ENCODE data around the gene MAGI2. TPM values are rescaled to one million over a fixed set of nuclear protein-coding genes. Genes with fewer than 3 reads are reported as not detected.

The MAGI2 gene
- total RNA-seq, 1 donor from 2014 or later = 6.9 TPM

DNA sequence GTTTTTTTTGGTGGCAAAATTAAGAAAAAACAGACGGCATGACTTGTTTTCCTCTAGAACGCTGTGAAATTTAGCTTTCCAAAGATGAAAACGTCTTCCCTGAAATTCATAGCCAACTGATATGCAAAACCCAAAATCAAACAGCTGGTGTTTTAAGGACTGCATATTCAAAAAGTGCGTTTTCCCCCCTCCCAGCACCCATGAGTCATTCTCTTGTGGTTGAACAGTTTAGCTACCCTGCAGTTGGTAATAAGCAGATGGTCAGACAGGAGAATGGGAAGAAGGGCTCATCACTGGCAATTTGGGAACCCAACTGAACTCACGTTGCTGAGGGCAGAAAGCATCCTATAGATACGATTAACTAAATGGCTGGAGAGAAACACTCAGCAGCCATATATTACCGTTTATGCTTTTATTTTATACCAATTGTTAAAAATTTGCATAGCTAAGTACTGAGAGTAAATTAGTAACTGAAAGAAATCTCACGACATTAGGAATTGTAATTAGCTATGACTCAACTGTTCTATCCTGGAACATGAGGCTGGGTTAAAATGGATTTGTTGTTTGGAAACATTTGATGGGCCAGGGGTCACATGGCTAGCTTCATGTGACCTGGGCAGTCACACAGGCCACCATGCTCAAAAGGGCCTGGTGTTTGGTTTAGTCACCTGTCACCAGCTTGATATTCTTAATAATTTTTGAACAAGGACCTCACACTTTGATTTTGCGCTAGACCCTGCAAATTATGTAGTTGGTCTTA lies 1311.8 kb downstream of the MAGI2 start:
- Histone ChIP-seq H3K4me3 (no peak overlapping the region), H3K36me3 (no peaks in the 10 kb centered on the region), H3K9me3 (no peaks in the 10 kb centered on the region), H3K4me1 (peaks cover 20% of the 10 kb centered on the region), H3K27me3 (no peaks in the 10 kb centered on the region), H3K27ac (no peak overlapping the region)
- no peak for DNase-seq (ENCODE audit: extremely low spot score in 2 of 2)
- TF ChIP-seq, protein P1, sequence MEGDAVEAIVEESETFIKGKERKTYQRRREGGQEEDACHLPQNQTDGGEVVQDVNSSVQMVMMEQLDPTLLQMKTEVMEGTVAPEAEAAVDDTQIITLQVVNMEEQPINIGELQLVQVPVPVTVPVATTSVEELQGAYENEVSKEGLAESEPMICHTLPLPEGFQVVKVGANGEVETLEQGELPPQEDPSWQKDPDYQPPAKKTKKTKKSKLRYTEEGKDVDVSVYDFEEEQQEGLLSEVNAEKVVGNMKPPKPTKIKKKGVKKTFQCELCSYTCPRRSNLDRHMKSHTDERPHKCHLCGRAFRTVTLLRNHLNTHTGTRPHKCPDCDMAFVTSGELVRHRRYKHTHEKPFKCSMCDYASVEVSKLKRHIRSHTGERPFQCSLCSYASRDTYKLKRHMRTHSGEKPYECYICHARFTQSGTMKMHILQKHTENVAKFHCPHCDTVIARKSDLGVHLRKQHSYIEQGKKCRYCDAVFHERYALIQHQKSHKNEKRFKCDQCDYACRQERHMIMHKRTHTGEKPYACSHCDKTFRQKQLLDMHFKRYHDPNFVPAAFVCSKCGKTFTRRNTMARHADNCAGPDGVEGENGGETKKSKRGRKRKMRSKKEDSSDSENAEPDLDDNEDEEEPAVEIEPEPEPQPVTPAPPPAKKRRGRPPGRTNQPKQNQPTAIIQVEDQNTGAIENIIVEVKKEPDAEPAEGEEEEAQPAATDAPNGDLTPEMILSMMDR (IDR thresholded peaks at IDR 0.05) = no peak
- TF ChIP-seq POLR2AphosphoS5 (IDR thresholded peaks at IDR 0.05; ENCODE audit: insufficient read depth in 1 of 2, low read depth in 1 of 2) (no peak), POLR2A (IDR thresholded peaks at IDR 0.05) (no peak)
- intact Hi-C loops (cut with DNase I) = loop anchor here (10.0 kb wide), 1 partner anchor 73 kb away; no protein-coding TSS in a partner anchor

DNA sequence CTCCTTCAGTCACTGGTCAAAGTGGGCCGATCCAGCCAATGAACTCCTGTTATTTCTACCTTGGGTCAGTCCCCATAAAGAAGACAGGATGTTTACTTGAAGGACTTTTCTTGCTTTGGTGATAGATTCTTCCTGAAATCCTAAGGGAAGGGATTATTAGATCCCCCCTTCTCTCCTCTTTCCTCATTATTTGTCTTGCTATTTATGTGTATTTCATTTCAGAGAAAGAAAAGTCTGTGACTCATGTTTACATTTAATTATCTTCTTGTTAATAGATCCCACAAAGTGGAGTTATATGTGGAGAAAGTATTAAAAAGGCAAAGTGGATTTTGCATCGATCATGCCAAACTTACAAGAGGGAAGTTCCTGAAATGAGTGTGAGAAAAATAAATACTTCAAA lies 1313.4 kb downstream of the MAGI2 start:
- Histone ChIP-seq H3K36me3 (no peaks in the 10 kb centered on the region), H3K4me1 (peaks cover 20% of the 10 kb centered on the region), H3K27me3 (no peaks in the 10 kb centered on the region), H3K4me3 (no peak overlapping the region), H3K27ac (no peak overlapping the region), H3K9me3 (no peaks in the 10 kb centered on the region)
- no peak for DNase-seq (ENCODE audit: extremely low spot score in 2 of 2)
- TF ChIP-seq, protein P1 (IDR thresholded peaks at IDR 0.05) = no peak
- TF ChIP-seq POLR2A (IDR thresholded peaks at IDR 0.05) (no peak), POLR2AphosphoS5 (IDR thresholded peaks at IDR 0.05; ENCODE audit: insufficient read depth in 1 of 2, low read depth in 1 of 2) (no peak)
- intact Hi-C loops (cut with DNase I) = loop anchor here (10.0 kb wide), 1 partner anchor 75 kb away; no protein-coding TSS in a partner anchor

DNA sequence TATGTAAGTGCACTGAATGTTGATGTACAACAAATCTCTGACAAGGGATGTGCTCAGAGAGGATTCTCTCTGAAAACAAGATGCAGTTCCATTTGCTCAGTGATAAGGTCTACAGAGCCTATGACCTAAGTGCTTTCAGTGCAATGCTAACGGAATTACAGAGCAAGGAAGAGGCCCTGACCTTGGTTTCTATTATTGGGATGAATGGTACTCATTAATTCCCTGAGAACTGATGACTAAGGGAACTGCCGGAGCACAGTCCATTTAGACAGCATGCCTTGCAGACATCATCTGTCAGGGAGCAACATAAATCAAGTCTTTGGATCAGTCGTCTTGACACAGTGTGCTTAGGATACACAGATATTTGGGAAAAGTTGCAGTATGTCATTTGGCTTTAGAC lies 1314.1 kb downstream of the MAGI2 start:
- Histone ChIP-seq H3K27ac (peak overlapping the region; percentile 18), H3K27me3 (no peaks in the 10 kb centered on the region), H3K4me3 (no peak overlapping the region), H3K4me1 (peaks cover 20% of the 10 kb centered on the region), H3K36me3 (no peaks in the 10 kb centered on the region), H3K9me3 (no peaks in the 10 kb centered on the region)
- intact Hi-C loops (cut with DNase I) = no loop called here
- no peak for DNase-seq (ENCODE audit: extremely low spot score in 2 of 2)
- TF ChIP-seq, protein P1 (IDR thresholded peaks at IDR 0.05) = no peak
- TF ChIP-seq POLR2A (IDR thresholded peaks at IDR 0.05) (no peak), POLR2AphosphoS5 (IDR thresholded peaks at IDR 0.05; ENCODE audit: insufficient read depth in 1 of 2, low read depth in 1 of 2) (no peak)

DNA sequence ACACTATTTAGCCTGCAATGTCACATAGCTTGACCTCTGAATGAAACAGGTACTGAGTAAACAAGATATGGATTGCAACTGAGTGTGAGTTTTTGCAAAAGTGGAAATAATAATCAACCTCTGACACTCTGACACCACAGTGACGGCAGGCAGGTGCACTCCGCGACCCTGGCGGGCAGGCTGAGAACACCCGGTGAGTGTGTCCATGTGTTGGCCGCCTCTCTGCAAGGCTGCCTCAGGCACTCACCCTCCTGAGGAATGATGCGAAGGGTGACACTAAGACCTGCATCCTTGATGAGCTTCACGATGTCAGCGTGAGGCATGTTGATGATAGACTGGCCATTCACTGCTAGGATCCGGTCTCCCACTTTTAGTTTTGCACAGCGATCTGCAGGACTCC lies 1318.7 kb downstream of the MAGI2 start:
- no peaks in the 10 kb centered on the region for H3K9me3 ChIP-seq
- intact Hi-C loops (cut with DNase I) = no loop called here
- no peak for TF ChIP-seq POLR2A (IDR thresholded peaks at IDR 0.05)
- no peak for TF ChIP-seq POLR2AphosphoS5 (IDR thresholded peaks at IDR 0.05; ENCODE audit: insufficient read depth in 1 of 2, low read depth in 1 of 2)
- TF ChIP-seq, protein P1 (IDR thresholded peaks at IDR 0.05) = no peak
- no peak for DNase-seq (ENCODE audit: extremely low spot score in 2 of 2)
- H3K27ac ChIP-seq = no peak overlapping the region
- H3K4me3 ChIP-seq = no peak overlapping the region
- H3K4me1 ChIP-seq = peaks cover 3% of the 10 kb centered on the region
- no peaks in the 10 kb centered on the region for H3K36me3 ChIP-seq
- H3K27me3 ChIP-seq = no peaks in the 10 kb centered on the region

DNA sequence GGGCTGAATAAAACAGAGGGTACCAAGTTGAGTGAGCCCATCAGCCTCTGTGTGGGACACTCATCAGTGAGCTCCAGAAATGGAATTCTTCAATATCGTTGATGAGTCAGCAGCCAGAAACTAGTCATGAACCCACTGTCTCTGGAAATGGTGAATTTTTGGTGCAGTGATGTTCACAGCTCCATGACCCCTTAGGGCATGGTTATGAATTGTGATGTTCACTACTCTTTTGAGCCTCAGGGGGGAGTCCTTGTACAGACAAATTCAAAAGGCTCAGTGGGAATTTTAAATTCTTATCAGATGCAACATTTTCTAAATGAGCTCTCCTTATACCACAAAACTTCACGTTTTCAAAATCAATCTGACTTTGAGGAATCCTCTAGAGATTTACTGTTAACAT lies 1319.2 kb downstream of the MAGI2 start:
- TF ChIP-seq POLR2AphosphoS5 (IDR thresholded peaks at IDR 0.05; ENCODE audit: insufficient read depth in 1 of 2, low read depth in 1 of 2) (no peak), POLR2A (IDR thresholded peaks at IDR 0.05) (no peak)
- TF ChIP-seq, protein P1 (IDR thresholded peaks at IDR 0.05) = no peak
- no peak overlapping the region for H3K4me3 ChIP-seq
- DNase-seq (ENCODE audit: extremely low spot score in 2 of 2) = no peak
- H3K9me3 ChIP-seq = no peaks in the 10 kb centered on the region
- H3K27ac ChIP-seq = no peak overlapping the region
- intact Hi-C loops (cut with DNase I) = no loop called here
- H3K4me1 ChIP-seq = no peaks in the 10 kb centered on the region
- no peaks in the 10 kb centered on the region for H3K27me3 ChIP-seq
- H3K36me3 ChIP-seq = no peaks in the 10 kb centered on the region
